CD4-positive, alpha-beta T cell treated with Interferon gamma for 1 hour (primary cell): ENCODE results near the gene AKR1E2.
"Not testable (repeated sequence)": the region's sequence is repeated elsewhere in the genome, so short reads cannot be mapped to it uniquely, and the experiment has no call there.

Experiments used
- DNase-seq: peaks from one replicate; pipeline ENCODE4 v3.0.0-alpha.2; 2020

The AKR1E2 gene

GRCh38 chr10:4815646-4816180 lies 10.3 kb upstream of the AKR1E2 start:
- not testable (repeated sequence) for DNase-seq

GRCh38 chr10:4816966-4817365 lies 9.0 kb upstream of the AKR1E2 start:
- no peak for DNase-seq

- no peak for DNase-seq
These were observed 6.9 kb upstream of the AKR1E2 start for GRCh38 chr10:4819067-4819466.

- DNase-seq = no peak
These were observed 6.3 kb upstream of the AKR1E2 start for GRCh38 chr10:4819707-4820106.

- DNase-seq = no peak
These were observed 5.1 kb upstream of the AKR1E2 start for GRCh38 chr10:4820804-4821401.

GRCh38 chr10:4822208-4822607 lies 3.8 kb upstream of the AKR1E2 start:
- no peak for DNase-seq

- no peak for DNase-seq
These were observed 1.2 kb upstream of the AKR1E2 start for GRCh38 chr10:4824791-4825310.

GRCh38 chr10:4825456-4825867 lies 545 bp upstream of the AKR1E2 start:
- DNase-seq = no peak

GRCh38 chr10:4826792-4827324 lies 851 bp downstream of the AKR1E2 start:
- no peak for DNase-seq

- DNase-seq = no peak
These were observed 2.0 kb downstream of the AKR1E2 start for GRCh38 chr10:4828005-4828404.

GRCh38 chr10:4830551-4830950 lies 4.5 kb downstream of the AKR1E2 start:
- no peak for DNase-seq

- DNase-seq = no peak
These were observed 5.1 kb downstream of the AKR1E2 start for GRCh38 chr10:4831091-4831490.

- DNase-seq = no peak
These were observed 7.3 kb downstream of the AKR1E2 start for GRCh38 chr10:4833286-4833685.

- DNase-seq = no peak
These were observed 8.9 kb downstream of the AKR1E2 start for GRCh38 chr10:4834898-4835405.

GRCh38 chr10:4835494-4835918 lies 9.5 kb downstream of the AKR1E2 start:
- DNase-seq = no peak

- DNase-seq = no peak
These were observed 10.5 kb downstream of the AKR1E2 start for GRCh38 chr10:4836416-4836969.

- DNase-seq = no peak
These were observed 11.5 kb downstream of the AKR1E2 start for GRCh38 chr10:4837551-4837950.

GRCh38 chr10:4838743-4839142 lies 12.7 kb downstream of the AKR1E2 start:
- DNase-seq = no peak

- DNase-seq = no peak
These were observed 13.3 kb downstream of the AKR1E2 start for GRCh38 chr10:4839353-4839752.

- DNase-seq = no peak
These were observed 14.1 kb downstream of the AKR1E2 start for GRCh38 chr10:4840151-4840550.

GRCh38 chr10:4843525-4844180 lies 17.6 kb downstream of the AKR1E2 start:
- DNase-seq = no peak

GRCh38 chr10:4844864-4845263 lies 18.9 kb downstream of the AKR1E2 start:
- no peak for DNase-seq

GRCh38 chr10:4845766-4846165 lies 19.8 kb downstream of the AKR1E2 start:
- no peak for DNase-seq

- no peak for DNase-seq
These were observed 20.8 kb downstream of the AKR1E2 start for GRCh38 chr10:4846775-4847174.
